Keratinocyte (primary cell): ENCODE results near the gene CLDN10. TPM values are rescaled to one million over a fixed set of nuclear protein-coding genes. Genes with fewer than 3 reads are reported as not detected.

Experiments used
- DNase-seq: peaks from one replicate; pipeline ENCODE4 v3.0.0-alpha.2; 2011; ENCODE audit warnings: low read depth, missing footprints, low spot score
- FAIRE-seq: peaks from 2 replicates; lab custom pipeline; 2011; peaks lifted over from hg19 to GRCh38; lab: Jason Lieb, UNC
- H2AFZ ChIP-seq: 2 replicates; pipeline ENCODE4 v1.6.0; 2012; ENCODE audit warnings: low read length, control low read depth, inconsistent platforms; ENCODE audit not compliant: control insufficient read depth
- H3K27ac ChIP-seq: 2 replicates; pipeline ENCODE4 v1.5.1; 2011; ENCODE audit warnings: low read length; ENCODE audit not compliant: control insufficient read depth, insufficient read depth
- H3K27me3 ChIP-seq: 3 replicates; pipeline ENCODE4 v1.6.0; 2011; ENCODE audit warnings: low read length; ENCODE audit not compliant: control insufficient read depth, insufficient read depth; ENCODE audit errors: extremely low read depth
- H3K36me3 ChIP-seq, 2 experiments: 2 replicates in 1 of 2; 3 replicates in 1 of 2; pipeline ENCODE4 v1.5.1; 2011; ENCODE audit warnings: low read length in 2 of 2, mild to moderate bottlenecking in 1 of 2; ENCODE audit not compliant: control insufficient read depth in 2 of 2, insufficient read depth in 2 of 2; ENCODE audit errors: extremely low read depth in 1 of 2
- H3K4me1 ChIP-seq: 3 replicates; pipeline ENCODE4 v1.5.1; 2011; ENCODE audit warnings: low read length; ENCODE audit not compliant: control insufficient read depth, insufficient read depth; ENCODE audit errors: extremely low read depth
- H3K4me2 ChIP-seq: 3 replicates; pipeline ENCODE4 v1.6.0; 2011; ENCODE audit warnings: low read depth, low read length; ENCODE audit not compliant: control insufficient read depth, insufficient read depth; ENCODE audit errors: extremely low read depth
- H3K4me3 ChIP-seq, 3 experiments: fragments of 200-600 bp in 1 of 3; sonication (generic) in 1 of 3; 2 replicates in 2 of 3; 3 replicates in 1 of 3; pipeline ENCODE4 v1.5.1; 2011 to 2016; ENCODE audit warnings: low read length in 3 of 3, mild to moderate bottlenecking in 3 of 3, control low read depth in 2 of 3, inconsistent platforms in 1 of 3, low read depth in 1 of 3, mixed read lengths in 1 of 3, mixed run types in 1 of 3, moderate library complexity in 1 of 3; ENCODE audit not compliant: control insufficient read depth in 2 of 3, insufficient read depth in 2 of 3; ENCODE audit errors: extremely low read depth in 1 of 3
- H3K79me2 ChIP-seq: 2 replicates; pipeline ENCODE4 v1.6.0; 2012; ENCODE audit warnings: low read length; ENCODE audit not compliant: control insufficient read depth, insufficient read depth
- H3K9ac ChIP-seq: 3 replicates; pipeline ENCODE4 v1.6.0; 2011; ENCODE audit warnings: low read length; ENCODE audit not compliant: control insufficient read depth, insufficient read depth; ENCODE audit errors: extremely low read depth
- H3K9me1 ChIP-seq: 3 replicates; pipeline ENCODE4 v1.6.0; 2011; ENCODE audit warnings: low read length; ENCODE audit not compliant: control insufficient read depth, insufficient read depth; ENCODE audit errors: extremely low read depth
- H3K9me3 ChIP-seq: 2 replicates; pipeline ENCODE4 v1.5.1; 2012; ENCODE audit warnings: low read depth, low read length; ENCODE audit not compliant: control insufficient read depth
- H4K20me1 ChIP-seq: 3 replicates; pipeline ENCODE4 v1.6.0; 2011; ENCODE audit warnings: low read length; ENCODE audit not compliant: control insufficient read depth, insufficient read depth; ENCODE audit errors: extremely low read depth
- EZH2 ChIP-seq: IDR thresholded peaks from one replicate; pipeline ENCODE4 v1.6.1; 2012; ENCODE audit warnings: inconsistent platforms, mild to moderate bottlenecking, low read length, moderate library complexity
- dilution Hi-C: fragments of 300-500 bp; cut with MboI; formaldehyde crosslinking; loops from one replicate; pipeline ENCODE4 v1.7.0; 2020; ENCODE audit warnings: low sequenced_read_pairs; ENCODE audit not compliant: extremely low pct_ligation_motif_present
- polyA plus RNA-seq, 5 experiments: library from polyadenylated mRNA; depleted of rRNA in 3 of 5; stranded (reverse) in 3 of 5; stranded (forward) in 1 of 5; unstranded in 1 of 5; fragments of >200 nt; gene quantifications; 1 replicate in 1 of 5; 2 replicates in 3 of 5; 3 replicates in 1 of 5; pipeline versions ENCODE4 v1.2.1 to v1.2.3, GENCODE V29; 2011 to 2012; ENCODE audit warnings: missing spikeins in 2 of 5, low read depth in 1 of 5, low replicate concordance in 1 of 5
- TF ChIP-seq, protein P1 (sequence below), 3 experiments: IDR thresholded peaks in 1 of 3; conservative IDR thresholded peaks in 1 of 3; optimal IDR thresholded peaks in 1 of 3; 2 replicates in 2 of 3; 3 replicates in 1 of 3; pipeline versions ENCODE3 to v1.5.1; 2011; ENCODE audit warnings: low read length in 3 of 3, mild to moderate bottlenecking in 3 of 3, moderate library complexity in 2 of 3, control low read depth in 1 of 3, inconsistent platforms in 1 of 3; ENCODE audit not compliant: insufficient read depth in 2 of 3; ENCODE audit errors: extremely low read depth in 1 of 3

The CLDN10 gene
- polyA plus RNA-seq, 1 donor (not counting 4 experiments of a cell fraction or from before 2014, with no cell fraction given): not detected

GRCh38 chr13:95533545-95534160 is 18.9 kb upstream of the CLDN10 start:
- dilution Hi-C loops: no loop called here
- H3K9me1 ChIP-seq: no peaks in the 10 kb centered on the region
- H3K27ac ChIP-seq: no peak overlapping the region
- peaks cover 12% of the 10 kb centered on the region for H3K4me1 ChIP-seq
- H3K27me3 ChIP-seq: no peaks in the 10 kb centered on the region
- no peaks in the 10 kb centered on the region for H3K36me3 ChIP-seq
- H3K4me3 ChIP-seq: no peak overlapping the region
- no peak overlapping the region for H3K4me2 ChIP-seq
- H2AFZ ChIP-seq: no peak overlapping the region
- no peak for DNase-seq
- no peaks in the 10 kb centered on the region for H3K79me2 ChIP-seq
- no peak overlapping the region for H3K9ac ChIP-seq
- TF ChIP-seq, protein P1, sequence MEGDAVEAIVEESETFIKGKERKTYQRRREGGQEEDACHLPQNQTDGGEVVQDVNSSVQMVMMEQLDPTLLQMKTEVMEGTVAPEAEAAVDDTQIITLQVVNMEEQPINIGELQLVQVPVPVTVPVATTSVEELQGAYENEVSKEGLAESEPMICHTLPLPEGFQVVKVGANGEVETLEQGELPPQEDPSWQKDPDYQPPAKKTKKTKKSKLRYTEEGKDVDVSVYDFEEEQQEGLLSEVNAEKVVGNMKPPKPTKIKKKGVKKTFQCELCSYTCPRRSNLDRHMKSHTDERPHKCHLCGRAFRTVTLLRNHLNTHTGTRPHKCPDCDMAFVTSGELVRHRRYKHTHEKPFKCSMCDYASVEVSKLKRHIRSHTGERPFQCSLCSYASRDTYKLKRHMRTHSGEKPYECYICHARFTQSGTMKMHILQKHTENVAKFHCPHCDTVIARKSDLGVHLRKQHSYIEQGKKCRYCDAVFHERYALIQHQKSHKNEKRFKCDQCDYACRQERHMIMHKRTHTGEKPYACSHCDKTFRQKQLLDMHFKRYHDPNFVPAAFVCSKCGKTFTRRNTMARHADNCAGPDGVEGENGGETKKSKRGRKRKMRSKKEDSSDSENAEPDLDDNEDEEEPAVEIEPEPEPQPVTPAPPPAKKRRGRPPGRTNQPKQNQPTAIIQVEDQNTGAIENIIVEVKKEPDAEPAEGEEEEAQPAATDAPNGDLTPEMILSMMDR (optimal IDR thresholded peaks at IDR 0.05 in 1 of 3, IDR thresholded peaks at IDR 0.05 in 1 of 3, conservative IDR thresholded peaks at IDR 0.05 in 1 of 3; ENCODE audit: extremely low read depth in 1 of 3, insufficient read depth in 2 of 3, low read length in 3 of 3): no peak
- TF ChIP-seq EZH2: no peak
- no peak for FAIRE-seq
- no peaks in the 10 kb centered on the region for H4K20me1 ChIP-seq
- no peaks in the 10 kb centered on the region for H3K9me3 ChIP-seq

- H3K27me3 ChIP-seq: no peaks in the 10 kb centered on the region
- dilution Hi-C loops: no loop called here
- H3K9me3 ChIP-seq: no peaks in the 10 kb centered on the region
- TF ChIP-seq, protein P1 (optimal IDR thresholded peaks at IDR 0.05 in 1 of 3, IDR thresholded peaks at IDR 0.05 in 1 of 3, conservative IDR thresholded peaks at IDR 0.05 in 1 of 3; ENCODE audit: extremely low read depth in 1 of 3, insufficient read depth in 2 of 3, low read length in 3 of 3): peak in 1 of 3 experiments; percentile 24
- TF ChIP-seq EZH2: no peak
- peak overlapping the region; percentile 17 for H3K4me2 ChIP-seq
- H3K4me3 ChIP-seq: no peak overlapping the region
- peak; percentile 28 for DNase-seq
- H3K9ac ChIP-seq: no peak overlapping the region
- no peak overlapping the region for H2AFZ ChIP-seq
- no peaks in the 10 kb centered on the region for H4K20me1 ChIP-seq
- H3K79me2 ChIP-seq: no peaks in the 10 kb centered on the region
- peak overlapping the region; percentile 18 for H3K27ac ChIP-seq
- H3K36me3 ChIP-seq: no peaks in the 10 kb centered on the region
- H3K9me1 ChIP-seq: no peaks in the 10 kb centered on the region
- peaks cover 12% of the 10 kb centered on the region for H3K4me1 ChIP-seq
- peak; percentile 94 for FAIRE-seq
These were observed 17.3 kb upstream of the CLDN10 start for GRCh38 chr13:95535243-95535642.
